ENCODE results near the gene ADD1. TPM values are rescaled to one million over a fixed set of nuclear protein-coding genes. Genes with fewer than 3 reads are reported as not detected.

Gene ADD1
- total RNA-seq, 1 donor from 2014 or later: 131 TPM

GRCh38 chr4:2924765-2925301 lies 81.2 kb downstream of the ADD1 start:
- peaks cover 20% of the 10 kb centered on the region for H3K79me2 ChIP-seq (ENCODE audit: low read depth)
- no peak for TF ChIP-seq EZH2phosphoT487 (IDR thresholded peaks at IDR 0.05)
- TF ChIP-seq, protein P1, sequence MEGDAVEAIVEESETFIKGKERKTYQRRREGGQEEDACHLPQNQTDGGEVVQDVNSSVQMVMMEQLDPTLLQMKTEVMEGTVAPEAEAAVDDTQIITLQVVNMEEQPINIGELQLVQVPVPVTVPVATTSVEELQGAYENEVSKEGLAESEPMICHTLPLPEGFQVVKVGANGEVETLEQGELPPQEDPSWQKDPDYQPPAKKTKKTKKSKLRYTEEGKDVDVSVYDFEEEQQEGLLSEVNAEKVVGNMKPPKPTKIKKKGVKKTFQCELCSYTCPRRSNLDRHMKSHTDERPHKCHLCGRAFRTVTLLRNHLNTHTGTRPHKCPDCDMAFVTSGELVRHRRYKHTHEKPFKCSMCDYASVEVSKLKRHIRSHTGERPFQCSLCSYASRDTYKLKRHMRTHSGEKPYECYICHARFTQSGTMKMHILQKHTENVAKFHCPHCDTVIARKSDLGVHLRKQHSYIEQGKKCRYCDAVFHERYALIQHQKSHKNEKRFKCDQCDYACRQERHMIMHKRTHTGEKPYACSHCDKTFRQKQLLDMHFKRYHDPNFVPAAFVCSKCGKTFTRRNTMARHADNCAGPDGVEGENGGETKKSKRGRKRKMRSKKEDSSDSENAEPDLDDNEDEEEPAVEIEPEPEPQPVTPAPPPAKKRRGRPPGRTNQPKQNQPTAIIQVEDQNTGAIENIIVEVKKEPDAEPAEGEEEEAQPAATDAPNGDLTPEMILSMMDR (IDR thresholded peaks at IDR 0.05): no peak
- TF ChIP-seq EZH2 (IDR thresholded peaks at IDR 0.05): no peak
- Mint-ChIP-seq H3K27ac (peak overlapping the region; percentile 60), H3K36me3 (peaks cover 42% of the 10 kb centered on the region), H3K4me3 (no peak overlapping the region), H3K27me3 (ENCODE audit: insufficient read depth, low read depth) (peaks cover 6% of the 10 kb centered on the region), H3K4me1 (peaks cover 35% of the 10 kb centered on the region), H3K9me3 (peaks cover 14% of the 10 kb centered on the region)
- H3K9me3 ChIP-seq (ENCODE audit: low read depth): peaks cover under 1% of the 10 kb centered on the region
- peaks cover 3% of the 10 kb centered on the region for H4K20me1 ChIP-seq (ENCODE audit: low read depth)
- H3K27me3 ChIP-seq: no peaks in the 10 kb centered on the region
- H3K4me2 ChIP-seq: no peak overlapping the region
- DNase-seq (ENCODE audit: low spot score): no peak
- peaks cover 18% of the 10 kb centered on the region for H3F3A ChIP-seq (ENCODE audit: low read depth)
- H2AFZ ChIP-seq (replicated peaks): no peak overlapping the region
- peaks cover 4% of the 10 kb centered on the region for H3K36me3 ChIP-seq
- H3K27ac ChIP-seq: peak overlapping the region; percentile 6
- no peak overlapping the region for H3K9ac ChIP-seq
- H3K4me1 ChIP-seq: peaks cover 25% of the 10 kb centered on the region
- H3K4me3 ChIP-seq: no peak overlapping the region

DNA sequence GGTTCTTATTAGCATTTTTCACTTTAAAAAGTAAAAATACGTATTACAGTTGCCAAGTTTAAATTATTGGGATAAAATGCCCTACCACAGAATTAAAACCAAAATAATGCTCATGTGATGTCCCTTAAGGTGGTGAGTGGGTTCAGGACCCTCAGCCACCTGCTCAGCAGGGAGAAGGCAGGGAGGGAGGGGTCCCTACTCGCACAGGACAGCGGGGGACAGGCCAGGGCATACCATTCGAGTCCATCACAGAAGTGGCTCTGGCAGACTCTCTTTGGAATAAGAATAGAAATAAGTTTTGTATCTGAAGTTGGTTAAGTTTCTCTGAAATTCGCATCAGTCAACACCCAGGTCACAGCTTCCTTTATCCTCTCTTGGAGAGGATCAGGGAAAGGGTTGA lies 81.9 kb downstream of the ADD1 start:
- no peak for TF ChIP-seq EZH2phosphoT487 (IDR thresholded peaks at IDR 0.05)
- TF ChIP-seq, protein P1 (IDR thresholded peaks at IDR 0.05): no peak
- TF ChIP-seq EZH2 (IDR thresholded peaks at IDR 0.05): no peak
- Histone ChIP-seq H3K9me3 (ENCODE audit: low read depth) (no peaks in the 10 kb centered on the region), H3K4me2 (no peak overlapping the region), H2AFZ (replicated peaks) (no peak overlapping the region), H3K4me1 (peaks cover 25% of the 10 kb centered on the region), H3K27me3 (no peaks in the 10 kb centered on the region), H3F3A (ENCODE audit: low read depth) (peaks cover 22% of the 10 kb centered on the region), H4K20me1 (ENCODE audit: low read depth) (peaks cover 3% of the 10 kb centered on the region), H3K36me3 (no peaks in the 10 kb centered on the region), H3K4me3 (no peak overlapping the region), H3K27ac (no peak overlapping the region), H3K79me2 (ENCODE audit: low read depth) (peaks cover 13% of the 10 kb centered on the region), H3K9ac (no peak overlapping the region)
- Mint-ChIP-seq H3K4me1 (peaks cover 35% of the 10 kb centered on the region), H3K36me3 (peaks cover 35% of the 10 kb centered on the region), H3K4me3 (no peak overlapping the region), H3K9me3 (peaks cover 9% of the 10 kb centered on the region), H3K27me3 (ENCODE audit: insufficient read depth, low read depth) (peaks cover 6% of the 10 kb centered on the region), H3K27ac (no peak overlapping the region)
- no peak for DNase-seq (ENCODE audit: low spot score)

- H3K9me3 Mint-ChIP-seq: peaks cover 5% of the 10 kb centered on the region
- no peak overlapping the region for H2AFZ ChIP-seq (replicated peaks)
- no peaks in the 10 kb centered on the region for H3K9me3 ChIP-seq (ENCODE audit: low read depth)
- no peak for TF ChIP-seq EZH2phosphoT487 (IDR thresholded peaks at IDR 0.05)
- no peak for TF ChIP-seq EZH2 (IDR thresholded peaks at IDR 0.05)
- TF ChIP-seq, protein P1 (IDR thresholded peaks at IDR 0.05): no peak
- H3K27ac ChIP-seq: no peak overlapping the region
- no peak for DNase-seq (ENCODE audit: low spot score)
- peaks cover 35% of the 10 kb centered on the region for H3K4me1 Mint-ChIP-seq
- no peak overlapping the region for H3K4me2 ChIP-seq
- no peaks in the 10 kb centered on the region for H3K27me3 ChIP-seq
- H3K4me3 Mint-ChIP-seq: no peak overlapping the region
- no peak overlapping the region for H3K4me3 ChIP-seq
- H3F3A ChIP-seq (ENCODE audit: low read depth): peaks cover 22% of the 10 kb centered on the region
- peaks cover 25% of the 10 kb centered on the region for H3K4me1 ChIP-seq
- no peak overlapping the region for H3K27ac Mint-ChIP-seq
- no peak overlapping the region for H3K9ac ChIP-seq
- H3K27me3 Mint-ChIP-seq (ENCODE audit: insufficient read depth, low read depth): peaks cover 6% of the 10 kb centered on the region
- H3K36me3 ChIP-seq: no peaks in the 10 kb centered on the region
- H4K20me1 ChIP-seq (ENCODE audit: low read depth): peaks cover 5% of the 10 kb centered on the region
- H3K36me3 Mint-ChIP-seq: peaks cover 31% of the 10 kb centered on the region
- peaks cover 7% of the 10 kb centered on the region for H3K79me2 ChIP-seq (ENCODE audit: low read depth)
Measured at GRCh38 chr4:2925931-2926860, 82.6 kb downstream of the ADD1 start.

All from neural progenitor cell (in vitro differentiated cells).